HepG2 (cell line): ENCODE data around the gene SAMM50. TPM values are rescaled to one million over a fixed set of nuclear protein-coding genes. Genes with fewer than 3 reads are reported as not detected.
A peak's percentile ranks its signal among the peaks of the same experiment; 100 is the strongest.

Experiments
- ARID5B ChIP-seq: IDR thresholded peaks from 2 replicates; pipeline ENCODE4 v1.4.0; 2020; ENCODE audit warnings: mild to moderate bottlenecking, missing genetic modification reagents
- ATF1 ChIP-seq: IDR thresholded peaks from 2 replicates; pipeline ENCODE4 v1.6.1; 2016; ENCODE audit warnings: mild to moderate bottlenecking, control low read depth
- EZH2 ChIP-seq: conservative IDR thresholded peaks from 2 replicates; pipeline ENCODE4 v1.6.1; 2012; ENCODE audit warnings: mild to moderate bottlenecking, low read depth, low read length, moderate library complexity
- FOXA1 ChIP-seq, 2 experiments: fragments of 450-650 bp in 1 of 2; sonication (generic) in 1 of 2; formaldehyde crosslinking in 1 of 2; IDR thresholded peaks; 2 replicates each; pipeline versions ENCODE4 v1.4.0 to v1.6.1; 2016 to 2020; ENCODE audit warnings: missing genetic modification reagents in 1 of 2
- ISL2 ChIP-seq: sonication (generic); formaldehyde crosslinking; IDR thresholded peaks from 2 replicates; pipeline ENCODE4 v1.5.0; 2020; ENCODE audit warnings: missing genetic modification reagents
- KDM3A ChIP-seq: IDR thresholded peaks from 2 replicates; pipeline ENCODE4 v1.6.1; 2018; ENCODE audit warnings: low read depth, missing compliant biosample characterization
- NR1H2 ChIP-seq: sonication (generic); formaldehyde crosslinking; IDR thresholded peaks from 2 replicates; pipeline ENCODE4 v1.8.1; 2022; ENCODE audit warnings: low read depth, missing genetic modification reagents, borderline replicate concordance
- SCMH1 ChIP-seq: sonication (generic); formaldehyde crosslinking; IDR thresholded peaks from 2 replicates; pipeline ENCODE4 v1.9.0; 2021; ENCODE audit warnings: missing genetic modification reagents, mild to moderate bottlenecking, borderline replicate concordance
- SMAD1 ChIP-seq: sonication (generic); formaldehyde crosslinking; IDR thresholded peaks from 2 replicates; pipeline ENCODE4 v1.4.0; 2020; ENCODE audit warnings: missing genetic modification reagents, low read depth, mild to moderate bottlenecking, borderline replicate concordance
- TP53 ChIP-seq: sonication (generic); formaldehyde crosslinking; conservative IDR thresholded peaks from 2 replicates; pipeline ENCODE4 v1.4.0; 2020; ENCODE audit warnings: missing genetic modification reagents
- YEATS4 ChIP-seq: sonication (generic); formaldehyde crosslinking; IDR thresholded peaks from 2 replicates; pipeline ENCODE4 v1.4.0; 2020; ENCODE audit warnings: missing genetic modification reagents, borderline replicate concordance
- ZNF12 ChIP-seq: sonication (generic); formaldehyde crosslinking; IDR thresholded peaks from 2 replicates; pipeline ENCODE4 v1.5.0; 2020; ENCODE audit warnings: missing genetic modification reagents
- ZNF160 ChIP-seq: sonication (generic); formaldehyde crosslinking; IDR thresholded peaks from 2 replicates; pipeline ENCODE4 v1.8.0; 2022; ENCODE audit warnings: mild to moderate bottlenecking, inconsistent platforms, missing genetic modification reagents
- ZNF296 ChIP-seq: sonication (generic); formaldehyde crosslinking; conservative IDR thresholded peaks from 2 replicates; pipeline ENCODE4 v1.5.0; 2020; ENCODE audit warnings: mild to moderate bottlenecking, missing genetic modification reagents
- ZNF720 ChIP-seq: sonication (generic); formaldehyde crosslinking; IDR thresholded peaks from 2 replicates; pipeline ENCODE4 v1.4.0; 2020; ENCODE audit warnings: missing genetic modification reagents
- ZNF766 ChIP-seq: sonication (generic); formaldehyde crosslinking; IDR thresholded peaks from 2 replicates; pipeline ENCODE4 v1.5.0; 2020; ENCODE audit warnings: missing genetic modification reagents, borderline replicate concordance
- polyA plus RNA-seq, 8 experiments: library from polyadenylated mRNA; depleted of rRNA in 3 of 8; stranded (reverse) in 7 of 8; unstranded in 1 of 8; fragments of >200 nt; fragmentation: Illumina TruSeq in 4 of 8; extraction: Trizol in 4 of 8; gene quantifications; 2 replicates each; pipeline versions ENCODE4 v1.2.1 to v1.2.3, GENCODE V29; 2011 to 2016; ENCODE audit warnings: low read depth in 4 of 8, missing spikeins in 1 of 8, mixed read lengths in 1 of 8; ENCODE audit not compliant: insufficient read depth in 1 of 8
- total RNA-seq, 5 experiments: library from RNA; depleted of rRNA; stranded (reverse); fragments of >200 nt; fragmentation: Illumina TruSeq; extraction: Trizol; gene quantifications; 2 replicates each; pipeline ENCODE4 v1.2.3, GENCODE V29; 2016; ENCODE audit warnings: low read depth in 1 of 5
- TF ChIP-seq, protein P1 (sequence below): sonication (generic); formaldehyde crosslinking; IDR thresholded peaks from 2 replicates; pipeline ENCODE4 v1.4.0; 2020; ENCODE audit warnings: missing genetic modification reagents
- TF ChIP-seq, protein P2 (sequence below): sonication (generic); formaldehyde crosslinking; IDR thresholded peaks from 2 replicates; pipeline ENCODE4 v1.5.0; 2020; ENCODE audit warnings: mild to moderate bottlenecking, missing genetic modification reagents
- TF ChIP-seq, protein P3 (sequence below): sonication (generic); formaldehyde crosslinking; IDR thresholded peaks from 2 replicates; pipeline ENCODE4 v1.4.0; 2020; ENCODE audit warnings: mild to moderate bottlenecking, missing genetic modification reagents

The SAMM50 gene
- total and polyA plus RNA-seq, 2 of the 13 experiments (the other 11 are each of a cell fraction or from before 2014, with no cell fraction given), result 34.7 to 63.4 TPM

DNA sequence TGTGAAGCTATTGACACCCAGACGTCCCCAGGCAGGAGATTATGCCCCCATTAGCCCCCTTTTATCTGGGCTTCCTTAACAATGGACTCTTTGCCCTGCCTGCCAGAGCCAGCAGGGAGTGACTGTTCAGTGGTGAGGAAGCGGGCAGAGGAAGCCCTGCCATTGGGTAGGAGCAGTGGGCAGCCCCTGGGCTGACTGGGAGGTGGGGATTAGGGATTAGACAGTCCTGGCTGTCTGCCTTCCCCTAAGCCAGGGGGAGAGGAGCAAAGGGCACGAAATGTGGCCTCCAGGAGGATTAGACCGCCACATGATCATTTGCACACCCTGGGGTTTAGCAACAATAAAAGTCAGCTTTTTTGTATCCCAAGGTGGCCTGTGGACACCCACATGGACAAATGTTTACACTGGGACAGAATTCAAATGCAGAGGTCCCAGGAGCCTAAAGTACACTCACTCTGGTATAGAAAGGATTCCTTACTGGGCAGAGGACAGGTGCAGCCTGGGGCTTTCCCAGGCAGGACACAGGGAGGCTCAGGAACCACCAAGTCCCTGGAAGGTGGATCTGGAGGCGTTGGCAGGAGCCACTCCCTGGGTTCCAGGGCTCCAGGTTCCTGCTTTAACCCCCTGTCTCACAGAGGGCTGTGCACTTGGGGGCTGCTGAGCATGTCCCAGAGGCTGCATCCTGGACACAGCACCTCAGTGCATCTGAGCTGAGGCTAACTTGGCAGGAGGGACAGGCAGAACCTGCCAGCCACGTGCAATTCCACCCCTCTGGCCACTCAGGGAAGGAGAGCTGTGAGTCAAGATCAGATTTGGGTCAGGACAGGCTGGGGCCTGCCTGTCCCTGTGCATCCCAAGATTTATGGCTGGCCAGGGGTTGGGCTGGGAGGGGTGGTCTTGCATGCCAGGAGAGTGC is 29.6 kb upstream of the SAMM50 start (continued):
- TF ChIP-seq, protein P1, sequence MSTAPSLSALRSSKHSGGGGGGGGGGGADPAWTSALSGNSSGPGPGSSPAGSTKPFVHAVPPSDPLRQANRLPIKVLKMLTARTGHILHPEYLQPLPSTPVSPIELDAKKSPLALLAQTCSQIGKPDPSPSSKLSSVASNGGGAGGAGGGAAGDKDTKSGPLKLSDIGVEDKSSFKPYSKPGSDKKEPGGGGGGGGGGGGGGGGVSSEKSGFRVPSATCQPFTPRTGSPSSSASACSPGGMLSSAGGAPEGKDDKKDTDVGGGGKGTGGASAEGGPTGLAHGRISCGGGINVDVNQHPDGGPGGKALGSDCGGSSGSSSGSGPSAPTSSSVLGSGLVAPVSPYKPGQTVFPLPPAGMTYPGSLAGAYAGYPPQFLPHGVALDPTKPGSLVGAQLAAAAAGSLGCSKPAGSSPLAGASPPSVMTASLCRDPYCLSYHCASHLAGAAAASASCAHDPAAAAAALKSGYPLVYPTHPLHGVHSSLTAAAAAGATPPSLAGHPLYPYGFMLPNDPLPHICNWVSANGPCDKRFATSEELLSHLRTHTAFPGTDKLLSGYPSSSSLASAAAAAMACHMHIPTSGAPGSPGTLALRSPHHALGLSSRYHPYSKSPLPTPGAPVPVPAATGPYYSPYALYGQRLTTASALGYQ (CRISPR knock-in tag), result peak; percentile 76; the same call in 1 of the 2 replicates
- TF ChIP-seq KDM3A (CRISPR knock-in tag), result no peak
- TF ChIP-seq SMAD1, result no peak
- TF ChIP-seq, protein P2, sequence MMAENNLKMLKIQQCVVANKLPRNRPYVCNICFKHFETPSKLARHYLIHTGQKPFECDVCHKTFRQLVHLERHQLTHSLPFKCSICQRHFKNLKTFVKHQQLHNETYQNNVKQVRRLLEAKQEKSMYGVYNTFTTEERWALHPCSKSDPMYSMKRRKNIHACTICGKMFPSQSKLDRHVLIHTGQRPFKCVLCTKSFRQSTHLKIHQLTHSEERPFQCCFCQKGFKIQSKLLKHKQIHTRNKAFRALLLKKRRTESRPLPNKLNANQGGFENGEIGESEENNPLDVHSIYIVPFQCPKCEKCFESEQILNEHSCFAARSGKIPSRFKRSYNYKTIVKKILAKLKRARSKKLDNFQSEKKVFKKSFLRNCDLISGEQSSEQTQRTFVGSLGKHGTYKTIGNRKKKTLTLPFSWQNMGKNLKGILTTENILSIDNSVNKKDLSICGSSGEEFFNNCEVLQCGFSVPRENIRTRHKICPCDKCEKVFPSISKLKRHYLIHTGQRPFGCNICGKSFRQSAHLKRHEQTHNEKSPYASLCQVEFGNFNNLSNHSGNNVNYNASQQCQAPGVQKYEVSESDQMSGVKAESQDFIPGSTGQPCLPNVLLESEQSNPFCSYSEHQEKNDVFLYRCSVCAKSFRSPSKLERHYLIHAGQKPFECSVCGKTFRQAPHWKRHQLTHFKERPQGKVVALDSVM (CRISPR knock-in tag), result peak; percentile 75
- TF ChIP-seq EZH2, result no peak
- no peak for TF ChIP-seq SCMH1 (CRISPR knock-in tag)
- TF ChIP-seq ZNF12 (CRISPR knock-in tag), result no peak
- no peak for TF ChIP-seq NR1H2 (CRISPR knock-in tag)
- no peak for TF ChIP-seq ZNF766 (CRISPR knock-in tag)
- TF ChIP-seq ZNF296 (CRISPR knock-in tag), result no peak
- TF ChIP-seq, protein P3, sequence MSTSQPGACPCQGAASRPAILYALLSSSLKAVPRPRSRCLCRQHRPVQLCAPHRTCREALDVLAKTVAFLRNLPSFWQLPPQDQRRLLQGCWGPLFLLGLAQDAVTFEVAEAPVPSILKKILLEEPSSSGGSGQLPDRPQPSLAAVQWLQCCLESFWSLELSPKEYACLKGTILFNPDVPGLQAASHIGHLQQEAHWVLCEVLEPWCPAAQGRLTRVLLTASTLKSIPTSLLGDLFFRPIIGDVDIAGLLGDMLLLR, result 0 out of 2 replicates have a peak, but pooled peaks have one; percentile 55
- peak; percentile 88 for TF ChIP-seq ARID5B
- no peak; the same call in 1 of the 2 replicates for TF ChIP-seq TP53 (CRISPR knock-in tag)
- TF ChIP-seq ZNF160 (CRISPR knock-in tag), result peak; percentile 62; the same call in 1 of the 2 replicates
- TF ChIP-seq ZNF720 (CRISPR knock-in tag), result no peak
- TF ChIP-seq ATF1 (CRISPR knock-in tag), result peak; percentile 42
- TF ChIP-seq YEATS4, result peak; percentile 50; the same call in 1 of the 2 replicates
- peak; percentile 48; the same call in 1 of the 2 replicates for TF ChIP-seq ISL2 (CRISPR knock-in tag)
- no peak for TF ChIP-seq FOXA1 (IDR thresholded peaks at IDR 0.05)
- TF ChIP-seq FOXA1 (CRISPR knock-in tag; IDR thresholded peaks at IDR 0.05), result peak; percentile 62
